ENCODE measurements around the gene ASTN2.

ASTN2 gene

GRCh38 chr9:117293206-117294114 is 121.4 kb downstream of the ASTN2 start:
- H3K4me3 ChIP-seq (ENCODE audit: low read depth, low read length) = no peak overlapping the region
- no peak for TF ChIP-seq CTCF (IDR thresholded peaks at IDR 0.05; ENCODE audit: low read depth, low read length)

- TF ChIP-seq CTCF (IDR thresholded peaks at IDR 0.05; ENCODE audit: low read depth, low read length) = no peak
- H3K4me3 ChIP-seq (ENCODE audit: low read depth, low read length) = no peak overlapping the region
Observed at GRCh38 chr9:117290856-117291622, 123.8 kb downstream of the ASTN2 start.

GRCh38 chr9:117290306-117290840 is 124.5 kb downstream of the ASTN2 start:
- no peak for TF ChIP-seq CTCF (IDR thresholded peaks at IDR 0.05; ENCODE audit: low read depth, low read length)
- H3K4me3 ChIP-seq (ENCODE audit: low read depth, low read length) = no peak overlapping the region

- no peak for TF ChIP-seq CTCF (IDR thresholded peaks at IDR 0.05; ENCODE audit: low read depth, low read length)
- H3K4me3 ChIP-seq (ENCODE audit: low read depth, low read length) = no peak overlapping the region
Observed at GRCh38 chr9:117286245-117286644, 128.6 kb downstream of the ASTN2 start.

GRCh38 chr9:117284414-117284813 is 130.4 kb downstream of the ASTN2 start:
- no peak for TF ChIP-seq CTCF (IDR thresholded peaks at IDR 0.05; ENCODE audit: low read depth, low read length)
- H3K4me3 ChIP-seq (ENCODE audit: low read depth, low read length) = no peak overlapping the region

GRCh38 chr9:117282541-117282940 is 132.3 kb downstream of the ASTN2 start:
- no peak for TF ChIP-seq CTCF (IDR thresholded peaks at IDR 0.05; ENCODE audit: low read depth, low read length)
- no peak overlapping the region for H3K4me3 ChIP-seq (ENCODE audit: low read depth, low read length)
